ENCODE results near the gene EIF4E3. TPM values are rescaled to one million over a fixed set of nuclear protein-coding genes. Genes with fewer than 3 reads are reported as not detected.

The EIF4E3 gene
- total and polyA plus RNA-seq, 9 donors: 4.2 to 10.4 (median 8.1) TPM

DNA sequence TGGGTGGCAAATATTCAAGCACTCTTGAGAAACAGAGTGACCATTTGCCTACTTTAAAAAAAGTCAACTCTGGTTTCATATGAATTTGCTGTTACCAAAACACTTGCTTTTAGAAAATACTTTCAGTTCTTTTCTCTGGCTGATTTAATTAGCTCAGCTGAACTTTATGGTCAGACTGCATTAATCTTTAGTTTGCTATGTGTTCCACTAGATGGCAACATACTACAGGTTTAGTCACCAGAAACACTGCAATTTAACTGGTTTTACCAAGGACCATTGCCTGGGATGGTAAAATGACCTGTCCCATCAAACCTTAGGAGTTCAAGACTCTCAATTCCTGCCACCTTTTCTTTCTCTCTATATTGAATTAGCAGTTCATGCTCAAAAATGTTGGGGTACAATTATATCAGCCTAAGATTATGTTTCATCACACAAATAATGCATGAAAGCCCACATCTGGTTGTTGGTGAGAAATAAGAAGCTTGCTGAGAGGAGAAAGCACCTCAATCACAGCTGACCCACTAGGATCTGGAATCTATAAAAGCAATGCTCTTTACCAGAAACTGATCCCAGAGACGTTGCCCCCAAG is 14.2 kb downstream of the EIF4E3 start:
- DNase-seq: peak; percentile 66
- Histone ChIP-seq H3K27me3 (ENCODE audit: control insufficient read depth, insufficient read depth, low read length) (no peaks in the 10 kb centered on the region), H3K36me3 (ENCODE audit: control insufficient read depth, insufficient read depth, low read length) (no peaks in the 10 kb centered on the region), H3K4me3 (ENCODE audit: low read length) (no peak overlapping the region), H3K9me3 (replicated peaks; ENCODE audit: control insufficient read depth, low read depth, low read length) (no peaks in the 10 kb centered on the region), H3K4me1 (ENCODE audit: control insufficient read depth, insufficient read depth, low read length) (no peaks in the 10 kb centered on the region), H3K27ac (ENCODE audit: low read length) (no peak overlapping the region)
- whole genome bisulfite sequencing (ENCODE audit: insufficient coverage): 13% methylated on average over 1 of the region's 1 CpG

DNA sequence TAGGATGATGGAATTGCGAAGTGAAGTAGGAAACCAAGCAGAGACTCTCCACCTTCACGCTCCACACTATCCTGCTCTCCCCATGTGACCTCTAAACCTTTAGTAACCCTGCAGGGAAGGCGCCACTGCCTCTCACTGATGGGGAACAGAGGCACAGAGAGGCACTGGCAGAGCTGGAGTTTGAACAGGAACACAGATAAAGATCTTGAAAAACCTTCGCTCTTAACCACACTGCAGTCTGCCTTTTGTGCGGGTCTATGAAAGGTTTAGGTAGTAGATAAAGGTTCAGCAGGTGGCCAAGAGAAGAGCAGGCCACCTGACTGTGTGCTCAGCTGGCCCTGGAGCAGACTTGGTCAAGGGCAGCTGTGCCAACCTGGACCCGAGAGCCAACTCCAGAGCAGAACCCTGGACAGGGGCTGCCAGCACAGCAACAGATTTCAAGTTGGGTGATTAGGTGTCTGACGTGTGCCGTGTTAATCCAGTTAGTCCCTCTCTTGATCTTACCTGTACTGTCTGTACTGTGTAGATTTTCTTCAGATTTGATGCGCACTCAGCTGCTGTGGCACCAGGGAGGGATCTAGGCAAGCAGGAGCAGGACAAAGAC is 15.2 kb downstream of the EIF4E3 start:
- no peaks in the 10 kb centered on the region for H3K4me1 ChIP-seq (ENCODE audit: control insufficient read depth, insufficient read depth, low read length)
- no peak overlapping the region for H3K27ac ChIP-seq (ENCODE audit: low read length)
- no peak for DNase-seq
- H3K36me3 ChIP-seq (ENCODE audit: control insufficient read depth, insufficient read depth, low read length): no peaks in the 10 kb centered on the region
- no peaks in the 10 kb centered on the region for H3K9me3 ChIP-seq (replicated peaks; ENCODE audit: control insufficient read depth, low read depth, low read length)
- H3K4me3 ChIP-seq (ENCODE audit: low read length): no peak overlapping the region
- WGBS (ENCODE audit: insufficient coverage): 89% methylated on average over 5 of the region's 9 CpGs
- no peaks in the 10 kb centered on the region for H3K27me3 ChIP-seq (ENCODE audit: control insufficient read depth, insufficient read depth, low read length)

DNA sequence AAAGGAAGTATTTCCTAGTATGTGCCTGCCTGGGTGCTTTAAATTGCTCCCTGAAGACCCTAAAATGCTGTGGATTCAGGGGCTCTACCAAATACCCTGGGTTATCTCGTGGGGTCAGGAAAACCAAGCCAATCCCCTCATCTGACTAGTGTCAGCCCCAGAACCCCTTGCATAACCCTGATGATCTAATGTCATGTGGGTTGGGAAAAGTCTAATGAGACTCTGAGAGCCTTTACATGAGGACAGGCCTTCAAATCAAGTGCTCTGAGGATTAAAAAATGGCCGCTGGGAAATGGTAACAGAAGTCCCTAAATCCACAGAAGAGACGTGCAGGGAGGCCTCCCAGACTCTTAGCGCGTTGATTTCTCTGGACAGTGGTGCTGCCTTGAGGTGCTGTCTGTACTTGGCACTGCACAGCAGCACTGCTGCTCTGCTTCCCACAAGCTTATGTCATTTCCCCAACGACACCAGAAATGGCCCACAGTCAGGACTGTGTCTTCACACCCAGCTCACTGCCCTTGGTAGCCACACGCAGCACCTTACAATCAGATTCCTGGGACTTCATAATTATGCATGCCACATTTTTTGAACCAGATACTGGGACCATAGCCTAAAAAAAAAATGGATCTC is 16.6 kb downstream of the EIF4E3 start:
- DNase-seq: peak; percentile 17
- no peaks in the 10 kb centered on the region for H3K27me3 ChIP-seq (ENCODE audit: control insufficient read depth, insufficient read depth, low read length)
- no peaks in the 10 kb centered on the region for H3K9me3 ChIP-seq (replicated peaks; ENCODE audit: control insufficient read depth, low read depth, low read length)
- H3K36me3 ChIP-seq (ENCODE audit: control insufficient read depth, insufficient read depth, low read length): no peaks in the 10 kb centered on the region
- no peaks in the 10 kb centered on the region for H3K4me1 ChIP-seq (ENCODE audit: control insufficient read depth, insufficient read depth, low read length)
- no peak overlapping the region for H3K27ac ChIP-seq (ENCODE audit: low read length)
- H3K4me3 ChIP-seq (ENCODE audit: low read length): no peak overlapping the region
- WGBS (ENCODE audit: insufficient coverage): 45% methylated on average over 5 of the region's 7 CpGs

DNA sequence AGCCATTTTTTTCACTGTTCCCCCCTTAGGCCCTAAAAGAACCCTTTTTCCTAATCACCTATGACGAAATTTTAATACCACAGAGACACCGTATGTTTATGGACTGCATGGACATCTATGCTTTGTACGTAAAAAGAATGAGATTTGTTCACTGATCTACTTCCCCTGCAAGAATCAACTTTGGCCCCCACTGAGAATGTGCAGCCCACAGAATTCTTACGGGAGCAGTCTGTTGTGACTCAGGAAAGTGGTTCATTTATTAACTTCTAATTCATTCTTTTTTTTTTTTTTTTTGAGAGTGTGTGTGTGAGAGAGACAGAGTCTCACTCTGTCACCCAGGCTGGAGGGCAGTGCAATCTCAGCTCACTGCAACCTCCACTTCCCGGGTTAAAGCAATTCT is 17.6 kb downstream of the EIF4E3 start:
- H3K4me1 ChIP-seq (ENCODE audit: control insufficient read depth, insufficient read depth, low read length): no peaks in the 10 kb centered on the region
- H3K27me3 ChIP-seq (ENCODE audit: control insufficient read depth, insufficient read depth, low read length): no peaks in the 10 kb centered on the region
- WGBS (ENCODE audit: insufficient coverage): no CpG with 5 or more reads among the region's 5 CpGs
- H3K36me3 ChIP-seq (ENCODE audit: control insufficient read depth, insufficient read depth, low read length): no peaks in the 10 kb centered on the region
- H3K27ac ChIP-seq (ENCODE audit: low read length): no peak overlapping the region
- no peak overlapping the region for H3K4me3 ChIP-seq (ENCODE audit: low read length)
- no peaks in the 10 kb centered on the region for H3K9me3 ChIP-seq (replicated peaks; ENCODE audit: control insufficient read depth, low read depth, low read length)
- no peak for DNase-seq

DNA sequence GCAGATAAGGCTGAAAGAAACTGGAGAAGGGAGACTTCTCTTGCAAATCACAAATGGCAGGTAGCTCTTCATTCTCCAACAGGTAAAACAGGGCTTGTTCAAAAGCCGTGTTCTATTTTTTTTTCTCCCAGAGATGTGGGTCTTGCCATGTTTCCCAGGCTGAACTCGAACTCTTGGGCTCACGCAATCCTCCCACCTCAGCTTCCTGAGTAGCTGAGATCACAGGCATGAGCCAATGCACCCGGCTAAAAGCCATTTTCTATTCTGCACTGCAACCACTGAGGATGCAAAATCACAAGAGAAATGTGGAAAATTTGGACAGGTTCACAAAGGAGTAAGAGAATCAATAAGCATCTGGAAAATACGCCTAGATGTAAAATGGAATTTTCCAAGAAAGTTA is 19.5 kb downstream of the EIF4E3 start:
- no peaks in the 10 kb centered on the region for H3K36me3 ChIP-seq (ENCODE audit: control insufficient read depth, insufficient read depth, low read length)
- H3K9me3 ChIP-seq (replicated peaks; ENCODE audit: control insufficient read depth, low read depth, low read length): no peaks in the 10 kb centered on the region
- DNase-seq: peak; percentile 23
- no peaks in the 10 kb centered on the region for H3K4me1 ChIP-seq (ENCODE audit: control insufficient read depth, insufficient read depth, low read length)
- H3K4me3 ChIP-seq (ENCODE audit: low read length): no peak overlapping the region
- no peak overlapping the region for H3K27ac ChIP-seq (ENCODE audit: low read length)
- 73% methylated on average over 3 of the region's 5 CpGs for WGBS (ENCODE audit: insufficient coverage)
- no peaks in the 10 kb centered on the region for H3K27me3 ChIP-seq (ENCODE audit: control insufficient read depth, insufficient read depth, low read length)

DNA sequence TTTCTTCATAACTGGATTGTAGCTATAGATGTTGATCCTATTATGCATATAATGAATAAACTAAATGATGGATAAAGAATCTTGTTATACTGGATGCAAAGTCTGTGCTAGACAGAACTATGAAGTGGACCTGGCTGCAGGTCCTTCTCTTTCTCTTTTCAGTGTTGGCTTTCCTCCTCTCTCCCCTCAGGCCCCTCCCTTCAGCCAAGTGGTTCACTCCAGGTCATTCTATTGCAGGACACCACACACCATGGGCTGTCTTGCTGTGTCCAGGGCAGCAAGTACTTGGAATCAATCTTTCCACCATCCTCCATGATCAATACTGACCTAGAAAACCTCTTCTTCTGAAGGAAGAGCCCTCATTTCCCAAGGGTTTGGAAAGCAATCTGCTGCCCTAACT is 20.3 kb downstream of the EIF4E3 start:
- Histone ChIP-seq H3K9me3 (replicated peaks; ENCODE audit: control insufficient read depth, low read depth, low read length) (no peaks in the 10 kb centered on the region), H3K27me3 (ENCODE audit: control insufficient read depth, insufficient read depth, low read length) (no peaks in the 10 kb centered on the region), H3K4me3 (ENCODE audit: low read length) (no peak overlapping the region), H3K27ac (ENCODE audit: low read length) (no peak overlapping the region), H3K4me1 (ENCODE audit: control insufficient read depth, insufficient read depth, low read length) (no peaks in the 10 kb centered on the region), H3K36me3 (ENCODE audit: control insufficient read depth, insufficient read depth, low read length) (no peaks in the 10 kb centered on the region)
- no peak for DNase-seq

DNA sequence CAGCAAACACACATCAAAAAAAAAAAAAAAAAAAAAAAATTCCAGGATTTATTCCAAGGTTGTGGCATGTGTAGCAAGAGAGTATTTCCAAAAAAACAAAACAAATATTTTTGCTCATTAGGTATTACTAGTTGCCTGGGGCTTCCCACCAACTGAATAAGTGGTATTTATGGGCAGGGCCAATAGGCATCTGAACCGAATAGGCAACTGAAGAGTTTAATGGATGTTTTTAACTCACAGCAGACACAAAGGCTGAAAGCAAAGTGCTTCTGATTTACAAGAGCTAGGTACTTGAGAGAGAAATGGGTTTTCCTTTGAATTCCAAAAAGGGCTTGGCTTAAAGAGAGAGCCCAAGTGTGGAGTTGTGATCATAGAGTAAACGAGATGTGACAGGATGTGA is 21.4 kb downstream of the EIF4E3 start:
- Histone ChIP-seq H3K4me3 (ENCODE audit: low read length) (no peak overlapping the region), H3K4me1 (ENCODE audit: control insufficient read depth, insufficient read depth, low read length) (no peaks in the 10 kb centered on the region), H3K27me3 (ENCODE audit: control insufficient read depth, insufficient read depth, low read length) (no peaks in the 10 kb centered on the region), H3K9me3 (replicated peaks; ENCODE audit: control insufficient read depth, low read depth, low read length) (no peaks in the 10 kb centered on the region), H3K27ac (ENCODE audit: low read length) (no peak overlapping the region), H3K36me3 (ENCODE audit: control insufficient read depth, insufficient read depth, low read length) (no peaks in the 10 kb centered on the region)
- DNase-seq: no peak
- WGBS (ENCODE audit: insufficient coverage): 67% methylated on average over 1 of the region's 2 CpGs

DNA sequence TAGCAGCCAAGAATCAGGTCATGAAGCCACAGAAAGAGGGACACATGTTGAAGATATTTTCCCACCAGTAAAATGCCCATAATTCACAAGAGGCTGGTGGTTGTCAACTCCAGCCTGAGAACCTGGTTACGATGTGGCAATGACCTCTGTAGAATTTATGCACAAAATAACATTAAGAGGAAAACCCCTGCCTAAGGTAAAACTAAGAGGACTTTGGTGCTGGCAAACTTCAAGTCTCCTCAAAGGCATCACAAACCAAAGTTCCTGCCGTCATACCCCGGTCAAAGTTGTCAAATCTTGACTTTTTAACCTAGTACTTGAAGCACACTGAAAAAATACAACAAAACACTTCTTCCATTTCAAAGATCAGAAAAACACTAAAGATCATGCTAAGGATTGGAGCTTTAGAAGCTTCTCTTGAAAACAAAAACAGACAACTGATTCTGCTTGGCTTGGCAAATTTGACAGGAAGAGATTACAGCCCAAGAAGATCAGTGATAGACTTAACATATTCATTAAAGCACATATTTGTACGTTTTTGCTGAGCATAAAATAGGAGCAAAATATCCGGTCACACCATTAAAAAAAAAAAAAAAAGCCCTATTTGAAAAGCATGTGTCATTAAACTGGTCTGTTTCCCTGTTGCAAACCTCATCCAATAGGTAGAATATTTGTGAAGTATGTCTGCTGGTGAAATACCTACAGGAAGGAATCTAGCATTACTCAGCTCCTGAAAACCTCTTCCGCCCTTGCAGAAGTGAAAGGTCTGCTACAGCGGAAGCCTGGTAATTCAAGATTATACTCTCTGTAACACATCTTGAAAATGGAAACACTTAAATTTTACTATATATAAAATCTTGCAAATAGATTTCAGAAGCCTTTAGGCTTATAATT is 22.8 kb downstream of the EIF4E3 start:
- Histone ChIP-seq H3K4me3 (ENCODE audit: low read length) (no peak overlapping the region), H3K9me3 (replicated peaks; ENCODE audit: control insufficient read depth, low read depth, low read length) (no peaks in the 10 kb centered on the region), H3K27ac (ENCODE audit: low read length) (no peak overlapping the region), H3K4me1 (ENCODE audit: control insufficient read depth, insufficient read depth, low read length) (no peaks in the 10 kb centered on the region), H3K36me3 (ENCODE audit: control insufficient read depth, insufficient read depth, low read length) (peaks cover 3% of the 10 kb centered on the region), H3K27me3 (ENCODE audit: control insufficient read depth, insufficient read depth, low read length) (no peaks in the 10 kb centered on the region)
- DNase-seq: no peak
- WGBS (ENCODE audit: insufficient coverage): 82% methylated on average over 2 of the region's 7 CpGs

DNA sequence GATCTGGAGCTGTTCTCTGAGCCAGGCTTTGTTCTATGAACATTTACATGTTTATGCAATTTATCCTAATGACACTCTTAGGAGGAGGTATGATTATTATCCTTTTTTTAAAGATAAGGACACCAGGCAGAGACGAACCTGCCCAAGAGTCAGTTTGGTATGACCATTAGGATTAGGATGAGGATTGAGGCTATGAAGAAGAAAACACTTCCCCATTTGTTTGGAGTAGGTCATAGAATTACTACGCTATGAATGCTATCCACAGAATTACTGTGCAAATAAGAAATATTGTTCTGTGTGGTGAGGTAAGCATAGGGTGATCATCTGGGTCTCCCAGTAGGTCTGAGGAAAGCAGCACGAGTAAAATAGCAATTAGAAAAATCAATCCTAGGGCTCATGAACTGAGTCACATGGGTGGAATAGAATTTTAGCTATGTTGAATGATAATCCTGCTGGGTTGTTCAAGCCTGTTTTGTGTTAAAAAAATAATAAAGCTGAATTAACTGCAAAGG is 23.9 kb downstream of the EIF4E3 start:
- Histone ChIP-seq H3K27ac (ENCODE audit: low read length) (no peak overlapping the region), H3K9me3 (replicated peaks; ENCODE audit: control insufficient read depth, low read depth, low read length) (no peaks in the 10 kb centered on the region), H3K36me3 (ENCODE audit: control insufficient read depth, insufficient read depth, low read length) (peaks cover 3% of the 10 kb centered on the region), H3K4me3 (ENCODE audit: low read length) (no peak overlapping the region), H3K4me1 (ENCODE audit: control insufficient read depth, insufficient read depth, low read length) (no peaks in the 10 kb centered on the region), H3K27me3 (ENCODE audit: control insufficient read depth, insufficient read depth, low read length) (no peaks in the 10 kb centered on the region)
- 72% methylated on average over 2 of the region's 3 CpGs for WGBS (ENCODE audit: insufficient coverage)
- DNase-seq: no peak

DNA sequence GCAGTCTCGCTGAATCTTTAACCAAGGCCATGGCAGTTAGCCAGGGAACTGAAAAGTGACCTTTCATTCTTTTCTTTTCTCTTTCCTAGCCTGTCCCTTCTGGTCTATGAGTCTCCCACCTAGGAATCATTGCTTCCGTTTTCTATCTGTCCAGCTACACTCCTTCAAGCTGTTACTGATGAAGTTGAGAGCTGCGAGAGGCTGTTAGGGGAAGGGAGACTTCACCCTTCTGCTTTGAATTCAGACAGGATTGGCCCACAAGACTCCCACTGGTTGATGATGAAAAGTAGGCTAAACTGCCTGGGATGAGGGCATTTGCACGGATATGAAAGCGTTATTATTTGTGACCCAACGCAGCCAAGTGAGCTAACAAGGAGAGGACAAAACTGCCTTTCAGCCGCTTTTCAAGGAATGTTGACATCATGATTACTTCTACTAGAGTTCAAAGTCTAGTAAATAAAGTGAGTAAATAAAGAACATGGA is 30.2 kb downstream of the EIF4E3 start:
- no peaks in the 10 kb centered on the region for H3K9me3 ChIP-seq (replicated peaks; ENCODE audit: control insufficient read depth, low read depth, low read length)
- H3K27ac ChIP-seq (ENCODE audit: low read length): no peak overlapping the region
- H3K36me3 ChIP-seq (ENCODE audit: control insufficient read depth, insufficient read depth, low read length): peaks cover 3% of the 10 kb centered on the region
- peak; percentile 13 for DNase-seq
- no peaks in the 10 kb centered on the region for H3K27me3 ChIP-seq (ENCODE audit: control insufficient read depth, insufficient read depth, low read length)
- no peak overlapping the region for H3K4me3 ChIP-seq (ENCODE audit: low read length)
- peaks cover 4% of the 10 kb centered on the region for H3K4me1 ChIP-seq (ENCODE audit: control insufficient read depth, insufficient read depth, low read length)
- WGBS (ENCODE audit: insufficient coverage): 79% methylated on average over 3 of the region's 7 CpGs
